GM18868 (cell line): ENCODE measurements around the gene IGF2R.
A peak's percentile ranks its signal among the peaks of the same experiment; 100 is the strongest.

Source experiments
- ATAC-seq: cut with Tn5 transposase; IDR thresholded peaks from one replicate; pipeline ENCODE4 v1.9.1; 2021; ENCODE audit warnings: mild to moderate bottlenecking, moderate library complexity; ENCODE audit not compliant: unreplicated experiment

Gene IGF2R

DNA sequence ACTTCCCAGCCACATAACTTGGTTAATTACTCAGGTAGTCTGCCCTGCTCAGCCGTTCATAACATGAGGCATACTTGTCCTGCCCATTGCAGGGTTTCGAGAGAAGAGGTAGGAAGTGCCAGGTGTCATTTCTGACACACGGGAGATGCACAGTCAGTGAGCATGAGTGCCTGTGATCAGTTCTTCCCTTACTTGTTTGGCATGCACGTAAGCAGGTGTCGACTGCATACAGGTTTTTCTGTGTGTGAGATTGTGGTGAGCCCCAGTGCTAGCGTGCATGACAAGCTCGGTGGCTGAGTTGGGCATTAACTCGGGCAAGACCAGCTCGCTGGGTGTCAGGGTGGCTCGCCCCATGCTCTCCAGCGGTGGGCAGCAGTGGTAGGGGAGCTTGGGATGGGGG is 101.5 kb downstream of the IGF2R start:
- ATAC-seq = no peak

DNA sequence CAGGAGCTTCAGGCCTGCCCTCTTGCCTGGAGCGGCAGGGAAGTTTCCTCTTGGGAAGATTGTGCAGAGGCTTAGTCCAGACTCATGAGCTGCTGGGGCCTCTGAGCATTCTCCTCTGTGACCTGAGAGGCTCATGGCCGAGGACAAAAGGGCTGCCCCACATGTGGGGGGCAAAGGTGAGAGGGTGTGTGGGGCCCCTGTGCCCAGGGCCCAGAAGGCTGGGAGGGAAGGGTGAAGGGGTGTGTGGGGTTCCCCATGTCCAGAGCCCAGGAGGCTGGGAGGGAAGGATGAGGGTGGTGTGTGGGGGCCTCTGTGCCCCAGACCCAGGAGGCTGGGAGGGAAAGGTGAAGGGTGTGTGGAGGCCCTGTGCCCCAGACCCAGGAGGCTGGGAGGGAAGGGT is 101.9 kb downstream of the IGF2R start:
- no peak for ATAC-seq

DNA sequence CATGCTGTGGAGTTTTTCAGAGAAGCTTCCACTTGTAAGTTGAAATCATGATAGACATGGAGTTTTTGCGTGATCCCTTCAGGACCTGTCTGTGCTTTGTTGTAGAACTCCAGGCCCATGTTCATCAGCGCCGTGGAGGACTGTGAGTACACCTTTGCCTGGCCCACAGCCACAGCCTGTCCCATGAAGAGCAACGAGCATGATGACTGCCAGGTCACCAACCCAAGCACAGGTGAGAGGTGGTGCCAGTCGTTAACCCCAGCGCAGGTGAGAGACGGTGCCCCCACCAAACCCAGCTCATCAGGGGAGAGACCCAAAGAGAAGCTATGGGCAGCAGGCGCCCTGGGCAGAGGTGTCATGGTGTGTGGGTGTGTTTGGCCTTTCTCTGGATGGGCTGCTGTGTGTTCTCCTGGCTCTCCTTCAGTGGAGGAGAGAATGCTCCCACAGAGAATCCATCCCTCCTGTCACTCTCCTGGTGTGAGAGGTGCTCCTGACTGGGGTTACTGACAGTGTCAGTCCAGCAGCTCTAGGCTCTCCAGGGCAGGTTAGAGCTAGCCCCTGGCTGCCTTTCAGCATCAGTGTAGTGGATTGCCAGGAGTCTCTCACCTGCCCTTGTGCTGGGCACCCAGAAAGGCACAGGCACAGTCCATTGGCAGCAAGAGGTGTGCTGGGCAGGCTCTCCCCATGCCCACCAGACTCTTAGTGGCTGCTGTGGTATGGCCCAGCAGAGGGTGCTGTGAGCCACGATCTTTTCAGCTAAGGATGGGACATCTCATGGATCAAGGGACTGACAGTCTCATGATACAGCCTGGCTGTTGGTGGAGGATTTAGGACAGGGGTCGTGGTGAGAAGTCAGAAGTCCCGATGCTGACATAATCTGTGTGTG is 103.2 kb downstream of the IGF2R start:
- no peak for ATAC-seq

DNA sequence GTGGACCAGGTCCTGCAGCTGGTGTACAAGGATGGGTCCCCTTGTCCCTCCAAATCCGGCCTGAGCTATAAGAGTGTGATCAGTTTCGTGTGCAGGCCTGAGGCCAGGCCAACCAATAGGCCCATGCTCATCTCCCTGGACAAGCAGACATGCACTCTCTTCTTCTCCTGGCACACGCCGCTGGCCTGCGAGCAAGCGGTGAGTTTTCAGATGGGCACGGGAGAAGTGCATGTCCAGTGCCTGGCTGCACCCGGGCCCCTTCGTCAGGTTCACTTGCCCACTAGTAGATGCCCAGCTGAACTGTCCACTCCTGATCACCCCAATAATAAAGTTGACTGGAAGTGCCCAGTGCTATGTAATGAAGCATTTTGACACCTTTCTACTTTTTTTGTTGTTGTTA is 104.4 kb downstream of the IGF2R start:
- no peak for ATAC-seq

DNA sequence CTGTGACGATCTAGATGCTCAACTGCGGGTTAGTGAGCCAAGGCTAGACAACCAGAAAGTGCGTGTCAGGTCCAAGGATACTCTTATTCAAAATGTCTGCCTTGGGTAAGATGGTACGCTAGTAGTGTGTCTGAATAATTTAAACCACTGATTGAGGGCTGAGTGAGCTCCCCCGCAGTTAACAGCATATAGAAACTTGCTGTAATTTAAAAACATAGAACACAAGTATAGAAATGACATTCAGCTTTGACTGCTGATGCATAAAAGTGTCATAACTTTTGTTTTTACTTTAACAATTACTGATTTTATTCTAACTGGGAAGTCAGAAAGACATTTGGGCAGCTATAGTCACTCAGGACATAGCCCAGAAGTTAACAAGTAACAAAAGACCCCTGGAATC is 107.1 kb downstream of the IGF2R start:
- ATAC-seq = peak; percentile 56

DNA sequence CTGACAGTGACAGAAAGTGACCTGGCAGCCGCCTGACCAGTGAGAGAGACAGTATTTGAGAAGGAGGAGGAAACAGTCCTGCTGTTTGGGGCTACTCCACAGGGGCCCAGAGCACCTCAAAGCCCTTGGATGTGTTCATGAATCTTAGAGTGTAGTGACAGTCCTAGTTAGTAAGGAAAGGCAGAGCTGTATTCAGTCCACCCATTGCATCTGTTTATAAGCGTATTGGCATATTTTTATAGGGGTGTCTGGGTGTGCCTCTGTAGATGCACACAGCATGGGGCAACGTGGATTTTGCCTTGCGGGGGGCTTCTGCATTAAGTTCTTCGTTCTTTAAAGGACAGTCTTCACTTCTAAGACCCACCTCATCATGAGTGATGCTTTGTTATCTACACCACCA is 108.1 kb downstream of the IGF2R start:
- no peak for ATAC-seq

DNA sequence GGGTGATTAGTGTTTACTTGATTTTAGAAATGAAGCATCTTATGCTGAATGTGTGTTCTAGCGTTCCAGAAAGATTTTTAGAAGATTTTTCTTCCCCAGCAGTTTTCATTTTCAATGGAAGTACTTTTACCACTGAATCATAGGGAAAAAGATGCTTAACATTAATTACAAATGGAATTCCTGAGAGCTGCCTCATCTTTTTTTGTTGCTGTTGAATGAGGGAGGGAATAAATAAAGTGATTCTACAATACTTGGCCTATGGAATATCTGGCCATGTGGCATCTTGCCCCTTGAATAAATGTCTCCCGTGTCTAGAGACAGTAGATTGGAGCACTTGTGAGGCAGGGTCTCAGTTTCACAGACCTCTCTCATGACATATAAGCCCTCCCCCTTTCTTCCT is 108.6 kb downstream of the IGF2R start:
- no peak for ATAC-seq

DNA sequence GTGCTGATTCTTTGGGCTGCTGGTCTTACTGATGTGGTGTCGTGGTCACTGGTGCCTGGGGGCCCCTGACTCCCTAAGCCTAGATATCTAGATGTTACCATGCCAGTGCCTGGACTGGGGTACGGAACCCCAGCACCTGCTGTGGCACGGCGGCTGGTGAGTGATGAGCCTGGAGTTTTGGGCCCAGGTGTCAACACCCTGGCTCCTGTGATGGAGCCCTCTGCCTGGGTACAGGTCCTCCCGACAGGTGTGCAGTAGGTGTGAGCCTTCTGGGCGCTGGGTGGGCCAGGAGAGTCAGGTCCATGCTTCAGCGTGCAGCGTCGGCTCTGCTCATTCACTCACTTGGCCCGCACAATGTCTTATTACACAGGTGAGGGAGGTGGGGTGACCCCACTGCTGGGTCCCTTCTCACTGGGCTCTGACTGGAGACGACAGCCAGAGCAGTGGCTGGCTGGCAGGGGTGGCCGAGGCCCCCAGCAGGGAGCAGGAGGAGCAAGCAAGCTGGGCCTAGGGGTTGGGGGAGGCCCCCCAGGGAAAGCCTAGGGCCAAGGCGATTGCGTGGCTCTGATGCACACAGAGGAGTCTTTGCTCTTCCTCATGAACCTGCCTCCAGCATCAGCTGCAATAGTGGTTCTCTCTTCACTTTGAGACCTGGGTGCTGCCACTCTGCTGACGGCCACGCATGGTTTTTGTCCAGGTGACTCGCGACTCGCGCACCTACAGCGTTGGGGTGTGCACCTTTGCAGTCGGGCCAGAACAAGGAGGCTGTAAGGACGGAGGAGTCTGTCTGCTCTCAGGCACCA is 110.2 kb downstream of the IGF2R start:
- ATAC-seq = no peak

DNA sequence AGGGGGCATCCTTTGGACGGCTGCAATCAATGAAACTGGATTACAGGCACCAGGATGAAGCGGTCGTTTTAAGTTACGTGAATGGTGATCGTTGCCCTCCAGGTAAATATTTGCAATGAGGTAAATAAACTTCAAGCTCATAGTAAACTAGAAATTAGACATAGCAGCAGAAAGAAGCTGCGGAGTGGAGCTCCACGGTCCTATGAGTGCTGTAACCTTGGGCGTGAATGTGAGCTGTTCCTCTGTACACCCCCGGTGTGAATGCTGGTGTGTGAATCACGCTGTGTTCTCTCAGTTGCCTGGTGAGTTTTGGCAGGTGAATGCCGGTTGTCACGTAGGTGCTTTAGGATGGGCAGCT is 110.8 kb downstream of the IGF2R start:
- no peak for ATAC-seq

DNA sequence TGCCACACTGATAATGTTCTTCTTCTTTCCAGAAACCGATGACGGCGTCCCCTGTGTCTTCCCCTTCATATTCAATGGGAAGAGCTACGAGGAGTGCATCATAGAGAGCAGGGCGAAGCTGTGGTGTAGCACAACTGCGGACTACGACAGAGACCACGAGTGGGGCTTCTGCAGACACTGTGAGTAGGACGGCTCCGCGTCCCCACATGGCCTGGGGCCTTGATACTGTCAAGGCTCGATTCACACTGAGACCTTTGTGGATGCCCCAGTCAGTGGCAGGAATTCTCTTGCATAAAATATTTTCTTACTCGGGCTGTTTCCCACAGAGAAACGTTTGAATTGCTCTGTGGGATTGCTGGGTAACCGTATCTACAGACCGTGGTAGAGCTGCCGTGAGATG is 111.2 kb downstream of the IGF2R start:
- no peak for ATAC-seq

DNA sequence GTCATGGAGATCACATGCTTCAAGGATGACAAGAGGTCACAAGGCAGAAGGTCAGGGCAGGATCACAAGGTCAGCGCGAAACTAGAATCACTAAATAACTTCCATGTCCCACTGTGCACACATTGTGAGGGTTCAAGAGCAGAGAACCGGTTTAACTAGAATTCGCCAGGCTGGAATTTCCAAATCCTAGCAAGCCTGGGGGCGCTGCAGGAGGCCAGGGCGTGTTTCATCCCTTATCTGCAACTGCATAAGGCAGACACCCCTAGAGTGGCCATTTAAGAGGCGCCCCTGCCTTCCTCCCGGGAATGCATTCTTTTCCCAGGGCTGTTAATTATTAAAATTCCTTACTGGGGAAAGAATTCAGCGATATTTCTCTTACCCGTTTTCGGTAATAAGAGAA is 112.5 kb downstream of the IGF2R start:
- no peak for ATAC-seq

DNA sequence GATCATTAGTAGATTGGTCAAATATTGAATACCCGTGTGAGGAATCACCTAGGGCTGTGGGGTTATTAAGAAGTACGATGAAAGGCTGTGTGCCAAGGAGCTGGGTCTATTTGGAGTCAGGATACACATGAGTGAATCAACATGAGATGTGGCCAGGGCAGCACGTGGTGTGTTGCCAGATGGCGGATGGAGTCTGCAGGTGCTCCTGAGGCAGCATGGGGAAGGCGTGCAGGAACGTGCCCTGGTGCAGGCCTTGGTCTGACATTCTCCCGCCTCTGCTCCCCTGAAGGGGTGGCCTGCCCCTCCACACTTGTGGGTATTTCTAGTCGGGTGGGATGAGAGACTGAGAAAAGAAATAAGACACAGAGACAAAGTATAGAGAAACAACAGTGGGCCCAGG is 113.7 kb downstream of the IGF2R start:
- no peak for ATAC-seq

DNA sequence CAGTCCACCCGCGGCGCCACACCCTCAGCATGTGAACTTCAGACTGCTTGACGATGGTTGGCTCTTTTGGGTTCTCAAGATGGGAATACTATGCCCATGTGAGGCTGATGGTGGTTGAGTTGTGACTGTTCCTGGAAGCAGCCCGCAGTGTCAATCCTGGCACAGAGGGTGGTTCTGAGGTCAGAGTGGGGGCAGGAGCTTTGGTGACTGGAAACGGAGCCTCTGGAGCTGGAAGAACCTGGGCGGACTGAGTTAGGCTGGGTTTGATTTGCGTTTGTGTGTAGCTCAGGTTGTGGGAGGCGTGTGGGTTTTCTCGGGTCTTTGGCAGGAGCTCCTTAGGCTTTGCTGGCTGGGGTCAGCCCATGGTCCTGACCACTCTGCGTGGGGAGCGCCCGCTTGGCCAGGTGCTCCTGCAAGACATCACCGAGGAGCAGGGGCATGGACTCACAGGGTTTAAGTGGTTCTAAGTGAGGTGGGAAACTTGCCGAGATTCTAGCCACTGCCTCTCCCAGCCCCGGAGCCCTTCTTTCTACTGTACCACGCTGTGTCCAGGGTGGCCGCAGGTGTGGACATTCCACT is 115.4 kb downstream of the IGF2R start:
- ATAC-seq = no peak

DNA sequence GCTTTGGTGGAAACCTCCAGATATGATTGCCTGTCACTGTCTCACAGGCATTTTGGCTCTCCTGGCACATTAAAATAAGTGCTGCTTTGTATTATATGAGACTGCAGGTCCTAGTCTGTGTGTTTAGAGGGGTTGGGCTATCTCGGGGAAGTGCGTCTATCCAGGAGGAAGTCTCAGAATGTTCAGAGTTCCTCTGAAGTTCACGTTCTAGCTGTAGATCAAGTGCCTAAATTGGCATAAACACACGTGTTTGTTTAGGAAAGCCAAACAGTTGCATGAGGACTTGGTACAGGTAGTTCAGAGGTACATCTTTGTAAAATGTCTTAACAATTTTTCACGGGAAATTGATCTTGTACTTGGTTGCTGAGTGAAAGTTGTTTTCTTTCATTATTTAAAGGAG is 116.3 kb downstream of the IGF2R start:
- ATAC-seq = no peak

DNA sequence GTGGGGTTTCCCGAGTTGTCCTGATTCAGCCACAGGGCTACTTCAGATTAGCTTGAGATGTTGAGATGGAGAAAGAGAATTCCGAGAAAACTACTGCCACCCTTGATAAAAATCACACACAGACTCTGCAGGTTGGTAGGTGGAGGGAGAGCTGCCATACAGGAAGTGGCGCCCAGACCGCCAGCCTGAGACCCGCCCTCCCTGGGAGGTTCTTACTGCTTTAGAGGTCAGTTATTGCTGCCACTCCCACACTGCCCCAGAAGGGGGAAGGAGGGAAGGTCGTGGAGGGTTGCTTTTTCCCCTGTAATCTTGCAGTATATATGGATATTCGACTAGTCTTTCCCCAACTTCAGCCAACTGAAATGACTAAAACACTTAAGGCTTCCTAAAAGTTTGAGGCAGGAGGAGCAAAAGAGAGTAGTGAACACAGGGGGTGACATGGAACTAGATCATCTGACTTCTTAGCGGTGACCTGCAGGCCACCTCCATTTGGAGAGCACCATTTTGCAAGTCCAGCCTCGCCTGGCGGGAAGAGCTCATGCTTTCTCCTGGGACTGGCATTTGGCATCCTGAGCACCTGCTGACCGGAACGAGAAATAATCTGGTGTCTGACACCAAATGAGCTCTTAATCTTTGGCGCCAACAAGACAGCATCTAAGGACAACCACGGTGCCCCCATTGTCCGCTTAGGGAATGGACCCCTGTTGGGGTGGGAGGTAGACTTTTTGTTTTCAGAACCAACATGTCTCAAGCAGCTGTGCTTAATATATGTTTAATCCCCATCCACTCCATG is 117.0 kb downstream of the IGF2R start:
- no peak for ATAC-seq

DNA sequence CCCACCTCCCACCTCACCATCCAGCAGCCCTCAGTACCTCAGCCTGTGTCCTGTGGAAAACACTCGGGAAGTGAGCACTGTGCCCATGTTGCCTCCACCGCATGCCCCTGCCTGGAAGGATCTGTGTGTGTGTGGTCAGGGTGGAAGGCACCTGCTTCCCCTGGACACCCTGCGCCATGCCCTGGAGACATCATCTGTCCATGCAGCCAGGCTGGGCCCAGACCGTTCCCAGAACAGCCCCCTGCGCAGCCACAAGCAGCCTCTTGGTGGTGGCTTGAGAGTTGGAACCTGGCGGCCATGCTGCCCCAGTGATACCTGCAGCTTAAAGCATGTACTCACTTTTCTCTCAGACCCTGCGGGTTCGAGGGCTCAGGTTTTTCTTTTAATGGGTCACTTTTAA is 117.9 kb downstream of the IGF2R start:
- ATAC-seq = no peak

DNA sequence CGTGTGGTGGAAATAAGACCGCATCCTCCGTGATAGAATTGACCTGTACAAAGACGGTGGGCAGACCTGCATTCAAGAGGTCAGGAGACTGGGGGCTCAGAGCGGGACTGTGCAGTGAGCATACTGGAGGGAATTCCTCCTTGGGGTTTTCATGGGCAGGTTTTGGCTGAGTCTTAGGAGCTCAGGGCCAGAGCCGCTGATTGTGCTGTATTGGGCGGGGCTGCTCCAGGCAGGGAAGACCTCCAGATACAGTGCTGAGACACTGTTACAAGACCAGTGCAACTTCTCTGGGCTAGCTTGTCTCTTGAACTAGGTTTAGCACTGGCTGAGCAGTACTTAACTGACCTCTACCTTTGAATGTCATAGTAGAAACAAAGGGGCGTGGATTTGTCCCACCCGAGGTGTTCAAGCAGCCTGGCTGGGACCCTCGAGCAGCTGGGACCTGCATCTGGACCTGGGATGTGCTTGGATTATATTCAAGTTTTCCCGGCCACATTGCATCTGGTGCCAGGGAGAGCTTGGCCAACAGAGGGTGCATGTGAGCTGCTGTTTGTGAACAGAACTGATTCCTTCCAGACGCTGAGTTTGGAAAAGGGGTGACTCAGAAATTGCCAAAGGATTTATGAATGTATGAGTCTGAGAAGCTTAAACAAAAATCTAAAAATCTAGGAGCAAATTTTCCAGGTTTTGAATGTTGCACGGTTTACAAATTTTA is 119.3 kb downstream of the IGF2R start:
- no peak for ATAC-seq

DNA sequence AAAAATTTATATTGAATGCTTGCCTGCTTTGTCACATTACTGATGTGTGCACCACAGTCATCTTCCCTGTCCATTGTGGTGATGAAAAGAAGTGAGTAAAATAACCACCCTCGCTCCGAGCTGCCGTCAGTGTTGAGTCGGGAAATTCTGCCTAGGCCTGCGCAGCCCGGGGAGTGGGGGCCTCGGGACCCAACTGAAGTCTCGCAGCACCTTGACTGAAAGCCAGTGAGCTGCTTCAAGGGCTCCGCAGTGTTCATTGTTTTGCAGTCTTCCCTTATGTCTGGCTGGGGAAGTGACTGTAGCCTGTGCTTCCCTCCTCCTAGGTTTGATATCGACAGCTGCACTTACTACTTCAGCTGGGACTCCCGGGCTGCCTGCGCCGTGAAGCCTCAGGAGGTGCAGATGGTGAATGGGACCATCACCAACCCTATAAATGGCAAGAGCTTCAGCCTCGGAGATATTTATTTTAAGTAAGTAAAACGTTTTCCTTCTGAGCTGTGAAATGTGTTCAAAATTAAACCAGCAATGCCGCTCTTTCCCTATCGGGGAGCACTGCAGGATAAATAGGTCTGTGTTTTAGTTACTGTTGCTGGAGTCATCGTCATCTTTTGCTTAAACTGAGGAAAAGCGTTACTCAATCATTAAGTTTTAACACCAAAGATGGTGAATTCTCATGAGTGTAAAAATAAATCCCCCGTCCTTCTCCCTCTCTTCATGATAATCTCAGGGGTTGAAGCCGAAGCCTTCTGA is 120.1 kb downstream of the IGF2R start:
- ATAC-seq = no peak

DNA sequence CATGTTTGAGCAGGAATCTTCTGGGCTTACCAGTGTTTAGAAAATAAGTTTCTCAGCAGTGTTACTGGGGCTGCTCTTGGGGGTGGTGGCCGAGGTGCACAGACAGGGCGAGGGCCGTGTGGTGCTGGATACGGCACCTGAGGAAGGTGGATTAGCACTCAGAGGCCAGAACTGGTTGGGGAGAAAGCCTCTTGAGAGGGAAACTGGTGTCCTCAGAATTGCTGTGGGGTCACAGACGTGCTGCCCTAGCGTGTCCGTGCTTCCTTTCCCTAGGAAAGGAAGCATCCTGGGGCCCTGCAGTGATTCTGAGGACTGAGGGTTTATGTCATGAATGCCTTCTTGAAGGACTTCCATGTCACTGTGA is 120.6 kb downstream of the IGF2R start:
- ATAC-seq = no peak
